ENCODE results near the gene TMA7B. TPM values are rescaled to one million over a fixed set of nuclear protein-coding genes. Genes with fewer than 3 reads are reported as not detected.

Gene TMA7B
- total and polyA plus RNA-seq, 2 experiments from 2014 or later, result not detected

GRCh38 chr22:39960791-39961746, 872 bp downstream of the TMA7B start:
- H2AFZ ChIP-seq, result 0 out of 2 replicates have a peak overlapping the region, but pooled peaks have one; percentile 34
- DNase-seq, result peak; percentile 89
- peak overlapping the region; percentile 67 for H3K4me2 ChIP-seq (ENCODE audit: unreplicated experiment)
- H3K27me3 ChIP-seq (replicated peaks; ENCODE audit: insufficient read depth), result 0 out of 2 replicates have a peak, but pooled peaks cover 7% of the 10 kb centered on the region
- H3K9me3 ChIP-seq (ENCODE audit: low read depth), result no peaks in the 10 kb centered on the region
- H3K9me2 ChIP-seq (ENCODE audit: insufficient read depth), result no peaks in the 10 kb centered on the region
- H3K36me3 ChIP-seq (ENCODE audit: low read depth), result no peaks in the 10 kb centered on the region
- peaks cover 28% of the 10 kb centered on the region for H3F3A ChIP-seq (ENCODE audit: insufficient read depth)
- peak overlapping the region; percentile 50 for H3K27ac ChIP-seq
- WGBS, 2 experiments (ENCODE audit: low coverage in 1 of 2, low lambda C conversion rate in 2 of 2, missing lambda C conversion rate in 2 of 2), result 21 to 24% methylated on average over 13 of the region's 13 CpGs
- H3K79me2 ChIP-seq (ENCODE audit: insufficient read depth), result no peaks in the 10 kb centered on the region
- H4K20me1 ChIP-seq (ENCODE audit: insufficient read depth), result no peaks in the 10 kb centered on the region
- TF ChIP-seq EZH2 (IDR thresholded peaks at IDR 0.05; ENCODE audit: insufficient read depth, poor library complexity, severe bottlenecking) (no peak), EZH2phosphoT487 (IDR thresholded peaks at IDR 0.05; ENCODE audit: insufficient read depth, low read depth) (no peak)
- H3K4me3 ChIP-seq, result peak overlapping the region; percentile 37
- peaks cover 20% of the 10 kb centered on the region for H3K4me1 ChIP-seq (ENCODE audit: insufficient read depth)
- no peak overlapping the region for H3K9ac ChIP-seq
- in situ Hi-C loops (cut with MboI), result no loop called here

- H3K36me3 ChIP-seq (ENCODE audit: low read depth), result no peaks in the 10 kb centered on the region
- H4K20me1 ChIP-seq (ENCODE audit: insufficient read depth), result no peaks in the 10 kb centered on the region
- peaks cover 22% of the 10 kb centered on the region for H3K4me1 ChIP-seq (ENCODE audit: insufficient read depth)
- H3K79me2 ChIP-seq (ENCODE audit: insufficient read depth), result no peaks in the 10 kb centered on the region
- no peak overlapping the region for H3K9ac ChIP-seq
- no peak overlapping the region for H3K4me2 ChIP-seq (ENCODE audit: unreplicated experiment)
- in situ Hi-C loops (cut with MboI), result no loop called here
- 0 out of 2 replicates have a peak, but pooled peaks cover 7% of the 10 kb centered on the region for H3K27me3 ChIP-seq (replicated peaks; ENCODE audit: insufficient read depth)
- no peak for DNase-seq
- H3K9me2 ChIP-seq (ENCODE audit: insufficient read depth), result no peaks in the 10 kb centered on the region
- H3F3A ChIP-seq (ENCODE audit: insufficient read depth), result peaks cover 31% of the 10 kb centered on the region
- no peak overlapping the region for H2AFZ ChIP-seq
- no peak overlapping the region for H3K4me3 ChIP-seq
- no peak overlapping the region for H3K27ac ChIP-seq
- H3K9me3 ChIP-seq (ENCODE audit: low read depth), result no peaks in the 10 kb centered on the region
- 84 to 86% methylated on average over 9 of the region's 9 CpGs for WGBS, 2 experiments (ENCODE audit: low coverage in 1 of 2, low lambda C conversion rate in 2 of 2, missing lambda C conversion rate in 2 of 2)
- TF ChIP-seq EZH2 (IDR thresholded peaks at IDR 0.05; ENCODE audit: insufficient read depth, poor library complexity, severe bottlenecking) (no peak), EZH2phosphoT487 (IDR thresholded peaks at IDR 0.05; ENCODE audit: insufficient read depth, low read depth) (no peak)
Measured at GRCh38 chr22:39962071-39962470, 1.9 kb downstream of the TMA7B start.

GRCh38 chr22:39965748-39966147, 5.6 kb downstream of the TMA7B start:
- Histone ChIP-seq H3K36me3 (ENCODE audit: low read depth) (no peaks in the 10 kb centered on the region), H2AFZ (no peak overlapping the region), H3K27me3 (replicated peaks; ENCODE audit: insufficient read depth) (peaks cover 13% of the 10 kb centered on the region; the same call in 1 of the 2 replicates), H3K9me3 (ENCODE audit: low read depth) (no peaks in the 10 kb centered on the region), H3K79me2 (ENCODE audit: insufficient read depth) (no peaks in the 10 kb centered on the region), H4K20me1 (ENCODE audit: insufficient read depth) (no peaks in the 10 kb centered on the region), H3K9me2 (ENCODE audit: insufficient read depth) (no peaks in the 10 kb centered on the region), H3K9ac (no peak overlapping the region), H3K27ac (no peak overlapping the region), H3K4me1 (ENCODE audit: insufficient read depth) (peaks cover 20% of the 10 kb centered on the region), H3K4me3 (no peak overlapping the region), H3F3A (ENCODE audit: insufficient read depth) (peaks cover 19% of the 10 kb centered on the region), H3K4me2 (ENCODE audit: unreplicated experiment) (no peak overlapping the region)
- in situ Hi-C loops (cut with MboI), result no loop called here
- 78 to 79% methylated on average over 5 of the region's 5 CpGs for WGBS, 2 experiments (ENCODE audit: low coverage in 1 of 2, low lambda C conversion rate in 2 of 2, missing lambda C conversion rate in 2 of 2)
- no peak for DNase-seq
- TF ChIP-seq EZH2 (IDR thresholded peaks at IDR 0.05; ENCODE audit: insufficient read depth, poor library complexity, severe bottlenecking) (no peak), EZH2phosphoT487 (IDR thresholded peaks at IDR 0.05; ENCODE audit: insufficient read depth, low read depth) (no peak)

GRCh38 chr22:39966470-39966869, 6.3 kb downstream of the TMA7B start:
- in situ Hi-C loops (cut with MboI), result no loop called here
- Histone ChIP-seq H3K9ac (no peak overlapping the region), H3K4me2 (ENCODE audit: unreplicated experiment) (no peak overlapping the region), H3K27ac (no peak overlapping the region), H3K27me3 (replicated peaks; ENCODE audit: insufficient read depth) (peaks cover 13% of the 10 kb centered on the region), H3K4me3 (no peak overlapping the region), H3K79me2 (ENCODE audit: insufficient read depth) (no peaks in the 10 kb centered on the region), H3K9me2 (ENCODE audit: insufficient read depth) (no peaks in the 10 kb centered on the region), H3F3A (ENCODE audit: insufficient read depth) (peaks cover 12% of the 10 kb centered on the region), H3K9me3 (ENCODE audit: low read depth) (no peaks in the 10 kb centered on the region), H2AFZ (no peak overlapping the region), H3K36me3 (ENCODE audit: low read depth) (no peaks in the 10 kb centered on the region), H4K20me1 (ENCODE audit: insufficient read depth) (no peaks in the 10 kb centered on the region), H3K4me1 (ENCODE audit: insufficient read depth) (peaks cover 13% of the 10 kb centered on the region)
- WGBS, 2 experiments (ENCODE audit: low coverage in 1 of 2, low lambda C conversion rate in 2 of 2, missing lambda C conversion rate in 2 of 2), result 73 to 86% methylated on average over 2 of the region's 2 CpGs
- TF ChIP-seq EZH2 (IDR thresholded peaks at IDR 0.05; ENCODE audit: insufficient read depth, poor library complexity, severe bottlenecking), result no peak
- no peak for TF ChIP-seq EZH2phosphoT487 (IDR thresholded peaks at IDR 0.05; ENCODE audit: insufficient read depth, low read depth)
- DNase-seq, result no peak
